HepG2 (cell line): ENCODE results near the gene LINGO3. TPM values are rescaled to one million over a fixed set of nuclear protein-coding genes. Genes with fewer than 3 reads are reported as not detected.

Source experiments
- CENPT ChIP-seq: sonication (generic); formaldehyde crosslinking; IDR thresholded peaks from 2 replicates; pipeline ENCODE4 v1.8.0; 2022; ENCODE audit warnings: low read depth, mild to moderate bottlenecking, moderate library complexity, missing genetic modification reagents
- FOXO4 ChIP-seq: sonication (generic); formaldehyde crosslinking; conservative IDR thresholded peaks from 2 replicates; pipeline ENCODE4 v1.8.1; 2023; ENCODE audit warnings: missing genetic modification reagents
- HES4 ChIP-seq: sonication (generic); formaldehyde crosslinking; IDR thresholded peaks from 2 replicates; pipeline ENCODE4 v1.9.0; 2021; ENCODE audit warnings: mild to moderate bottlenecking, missing genetic modification reagents, borderline replicate concordance
- PBX3 ChIP-seq: sonication (generic); formaldehyde crosslinking; IDR thresholded peaks from 2 replicates; pipeline ENCODE4 v1.8.1; 2023; ENCODE audit warnings: missing genetic modification reagents, inconsistent platforms, borderline replicate concordance
- STAG1 ChIP-seq: sonication (generic); formaldehyde crosslinking; IDR thresholded peaks from 2 replicates; pipeline ENCODE4 v1.4.0; 2020; ENCODE audit warnings: missing genetic modification reagents
- ZC3H4 ChIP-seq: sonication (generic); formaldehyde crosslinking; IDR thresholded peaks from 2 replicates; pipeline ENCODE4 v1.4.0; 2020; ENCODE audit warnings: missing genetic modification reagents, borderline replicate concordance
- ZMYM4 ChIP-seq: sonication (generic); formaldehyde crosslinking; IDR thresholded peaks from 2 replicates; pipeline ENCODE4 v1.8.1; 2023; ENCODE audit warnings: mild to moderate bottlenecking, missing genetic modification reagents
- ZNF382 ChIP-seq: sonication (generic); formaldehyde crosslinking; IDR thresholded peaks from 2 replicates; pipeline ENCODE4 v1.5.0; 2020; ENCODE audit warnings: missing genetic modification reagents, mild to moderate bottlenecking, borderline replicate concordance
- ZNF687 ChIP-seq: sonication (generic); formaldehyde crosslinking; IDR thresholded peaks from 2 replicates; pipeline ENCODE4 v1.5.1; 2020; ENCODE audit warnings: mild to moderate bottlenecking, missing genetic modification reagents, moderate library complexity
- ZNF704 ChIP-seq: sonication (generic); formaldehyde crosslinking; IDR thresholded peaks from 2 replicates; pipeline ENCODE4 v1.8.1; 2023; ENCODE audit warnings: mild to moderate bottlenecking, inconsistent platforms, moderate library complexity, missing genetic modification reagents, borderline replicate concordance
- polyA plus RNA-seq, 8 experiments: library from polyadenylated mRNA; depleted of rRNA in 3 of 8; stranded (reverse) in 7 of 8; unstranded in 1 of 8; fragments of >200 nt; fragmentation: Illumina TruSeq in 4 of 8; extraction: Trizol in 4 of 8; gene quantifications; 2 replicates each; pipeline versions ENCODE4 v1.2.1 to v1.2.3, GENCODE V29; 2011 to 2016; ENCODE audit warnings: low read depth in 4 of 8, missing spikeins in 1 of 8, mixed read lengths in 1 of 8; ENCODE audit not compliant: insufficient read depth in 1 of 8
- total RNA-seq, 5 experiments: library from RNA; depleted of rRNA; stranded (reverse); fragments of >200 nt; fragmentation: Illumina TruSeq; extraction: Trizol; gene quantifications; 2 replicates each; pipeline ENCODE4 v1.2.3, GENCODE V29; 2016; ENCODE audit warnings: low read depth in 1 of 5
- TF ChIP-seq, protein P1 (sequence below), 2 experiments: fragments of 450-650 bp in 1 of 2; sonication (generic) in 1 of 2; formaldehyde crosslinking; IDR thresholded peaks; 2 replicates each; pipeline versions ENCODE4 v1.5.0 to v1.8.0; 2020 to 2022; ENCODE audit warnings: mild to moderate bottlenecking in 1 of 2, missing genetic modification reagents in 1 of 2
- TF ChIP-seq, protein P2 (sequence below): sonication (generic); formaldehyde crosslinking; IDR thresholded peaks from 2 replicates; pipeline ENCODE4 v1.4.0; 2020; ENCODE audit warnings: missing genetic modification reagents
- TF ChIP-seq, protein P3 (sequence below): sonication (generic); formaldehyde crosslinking; IDR thresholded peaks from 2 replicates; pipeline ENCODE4 v1.8.0; 2022; ENCODE audit warnings: mild to moderate bottlenecking, missing genetic modification reagents; ENCODE audit not compliant: insufficient replicate concordance

LINGO3 gene
- total and polyA plus RNA-seq, 2 of the 13 experiments (the other 11 are each of a cell fraction or from before 2014, with no cell fraction given): not detected

- no peak for TF ChIP-seq PBX3
- TF ChIP-seq ZC3H4 (CRISPR knock-in tag): no peak
- no peak for TF ChIP-seq HES4 (CRISPR knock-in tag)
- TF ChIP-seq, protein P1, sequence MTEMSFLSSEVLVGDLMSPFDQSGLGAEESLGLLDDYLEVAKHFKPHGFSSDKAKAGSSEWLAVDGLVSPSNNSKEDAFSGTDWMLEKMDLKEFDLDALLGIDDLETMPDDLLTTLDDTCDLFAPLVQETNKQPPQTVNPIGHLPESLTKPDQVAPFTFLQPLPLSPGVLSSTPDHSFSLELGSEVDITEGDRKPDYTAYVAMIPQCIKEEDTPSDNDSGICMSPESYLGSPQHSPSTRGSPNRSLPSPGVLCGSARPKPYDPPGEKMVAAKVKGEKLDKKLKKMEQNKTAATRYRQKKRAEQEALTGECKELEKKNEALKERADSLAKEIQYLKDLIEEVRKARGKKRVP (CRISPR knock-in tag; IDR thresholded peaks at IDR 0.05): no peak
- no peak for TF ChIP-seq FOXO4
- TF ChIP-seq, protein P2, sequence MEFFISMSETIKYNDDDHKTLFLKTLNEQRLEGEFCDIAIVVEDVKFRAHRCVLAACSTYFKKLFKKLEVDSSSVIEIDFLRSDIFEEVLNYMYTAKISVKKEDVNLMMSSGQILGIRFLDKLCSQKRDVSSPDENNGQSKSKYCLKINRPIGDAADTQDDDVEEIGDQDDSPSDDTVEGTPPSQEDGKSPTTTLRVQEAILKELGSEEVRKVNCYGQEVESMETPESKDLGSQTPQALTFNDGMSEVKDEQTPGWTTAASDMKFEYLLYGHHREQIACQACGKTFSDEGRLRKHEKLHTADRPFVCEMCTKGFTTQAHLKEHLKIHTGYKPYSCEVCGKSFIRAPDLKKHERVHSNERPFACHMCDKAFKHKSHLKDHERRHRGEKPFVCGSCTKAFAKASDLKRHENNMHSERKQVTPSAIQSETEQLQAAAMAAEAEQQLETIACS (CRISPR knock-in tag): peak; percentile 58
- TF ChIP-seq ZNF704: no peak
- TF ChIP-seq, protein P3, sequence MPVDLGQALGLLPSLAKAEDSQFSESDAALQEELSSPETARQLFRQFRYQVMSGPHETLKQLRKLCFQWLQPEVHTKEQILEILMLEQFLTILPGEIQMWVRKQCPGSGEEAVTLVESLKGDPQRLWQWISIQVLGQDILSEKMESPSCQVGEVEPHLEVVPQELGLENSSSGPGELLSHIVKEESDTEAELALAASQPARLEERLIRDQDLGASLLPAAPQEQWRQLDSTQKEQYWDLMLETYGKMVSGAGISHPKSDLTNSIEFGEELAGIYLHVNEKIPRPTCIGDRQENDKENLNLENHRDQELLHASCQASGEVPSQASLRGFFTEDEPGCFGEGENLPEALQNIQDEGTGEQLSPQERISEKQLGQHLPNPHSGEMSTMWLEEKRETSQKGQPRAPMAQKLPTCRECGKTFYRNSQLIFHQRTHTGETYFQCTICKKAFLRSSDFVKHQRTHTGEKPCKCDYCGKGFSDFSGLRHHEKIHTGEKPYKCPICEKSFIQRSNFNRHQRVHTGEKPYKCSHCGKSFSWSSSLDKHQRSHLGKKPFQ (CRISPR knock-in tag): peak; percentile 59
- no peak for TF ChIP-seq STAG1
- peak; percentile 69 for TF ChIP-seq ZNF687 (CRISPR knock-in tag)
- TF ChIP-seq ZMYM4 (CRISPR knock-in tag): no peak
- TF ChIP-seq ZNF382: no peak
- 0 out of 2 replicates have a peak, but pooled peaks have one; percentile 59 for TF ChIP-seq CENPT (CRISPR knock-in tag)
Measured at GRCh38 chr19:2291185-2291751, 16.7 kb downstream of the LINGO3 start (continued).
